ENCODE data around the gene SHF. TPM values are rescaled to one million over a fixed set of nuclear protein-coding genes. Genes with fewer than 3 reads are reported as not detected.

The SHF gene
- total RNA-seq, 2 donors from 2014 or later, result 4.7 to 12.0 TPM

- Histone ChIP-seq H3K36me3 (no peaks in the 10 kb centered on the region), H3K4me1 (peaks cover 0 to 9% of the 10 kb centered on the region in 2 donors), H3K4me3 (no peak overlapping the region), H3K27ac (peak overlapping the region; percentile 67 to 87), H3K27me3 (no peaks in the 10 kb centered on the region), H3K9me3 (peaks cover 0 to 17% of the 10 kb centered on the region in 2 donors)
- no peak for DNase-seq (ENCODE audit: low spot score)
- no peak for TF ChIP-seq CTCF (IDR thresholded peaks at IDR 0.05)
Measured at GRCh38 chr15:45230245-45230965, 42.6 kb upstream of the SHF start.

GRCh38 chr15:45228931-45229330 is 41.2 kb upstream of the SHF start:
- peak overlapping the region in 1 of 2 donors; percentile 87 for H3K27ac ChIP-seq
- H3K27me3 ChIP-seq, result no peaks in the 10 kb centered on the region
- no peak for DNase-seq (ENCODE audit: low spot score)
- no peaks in the 10 kb centered on the region for H3K36me3 ChIP-seq
- peaks cover 0 to 2% of the 10 kb centered on the region in 2 donors for H3K9me3 ChIP-seq
- no peak for TF ChIP-seq CTCF (IDR thresholded peaks at IDR 0.05)
- H3K4me3 ChIP-seq, result no peak overlapping the region
- H3K4me1 ChIP-seq, result peaks cover 0 to 9% of the 10 kb centered on the region in 2 donors

- Histone ChIP-seq H3K9me3 (no peaks in the 10 kb centered on the region), H3K27me3 (no peaks in the 10 kb centered on the region), H3K27ac (no peak overlapping the region), H3K4me3 (no peak overlapping the region), H3K4me1 (peaks cover 0 to 9% of the 10 kb centered on the region in 2 donors), H3K36me3 (no peaks in the 10 kb centered on the region)
- TF ChIP-seq CTCF (IDR thresholded peaks at IDR 0.05), result no peak
- no peak for DNase-seq (ENCODE audit: low spot score)
Measured at GRCh38 chr15:45225506-45226273, 37.9 kb upstream of the SHF start.

DNA sequence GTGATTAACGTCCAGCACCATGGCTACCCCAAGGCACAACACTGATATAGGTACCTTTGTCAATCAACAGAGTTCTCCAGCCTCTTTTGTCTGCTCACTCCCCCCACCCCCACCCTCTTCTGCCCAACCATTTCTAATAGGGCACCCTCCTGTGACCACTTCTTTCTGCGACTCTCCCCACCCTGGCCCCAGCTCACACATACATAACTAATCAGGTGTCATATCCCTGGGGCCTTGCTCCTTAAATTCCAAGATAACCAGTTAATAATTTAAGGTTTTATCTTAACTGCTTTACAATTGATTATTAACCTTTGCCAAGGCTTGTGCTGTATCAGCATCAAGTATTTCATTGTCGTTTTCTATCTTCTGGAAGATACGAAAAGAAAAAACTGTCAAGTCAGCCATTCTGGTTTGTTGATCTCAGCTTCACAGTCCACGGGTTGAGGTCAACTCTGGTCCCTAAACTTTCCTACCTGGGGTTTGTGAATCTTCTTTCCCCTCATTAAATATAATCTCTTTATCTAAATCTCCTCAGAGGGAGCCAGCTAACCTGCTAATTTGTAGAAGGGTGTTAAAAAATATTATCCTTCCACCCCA is 37.0 kb upstream of the SHF start:
- Histone ChIP-seq H3K4me3 (no peak overlapping the region), H3K27ac (no peak overlapping the region), H3K27me3 (no peaks in the 10 kb centered on the region), H3K9me3 (no peaks in the 10 kb centered on the region), H3K36me3 (no peaks in the 10 kb centered on the region), H3K4me1 (peaks cover 0 to 2% of the 10 kb centered on the region in 2 donors)
- TF ChIP-seq CTCF (IDR thresholded peaks at IDR 0.05), result no peak
- no peak for DNase-seq (ENCODE audit: low spot score)

DNA sequence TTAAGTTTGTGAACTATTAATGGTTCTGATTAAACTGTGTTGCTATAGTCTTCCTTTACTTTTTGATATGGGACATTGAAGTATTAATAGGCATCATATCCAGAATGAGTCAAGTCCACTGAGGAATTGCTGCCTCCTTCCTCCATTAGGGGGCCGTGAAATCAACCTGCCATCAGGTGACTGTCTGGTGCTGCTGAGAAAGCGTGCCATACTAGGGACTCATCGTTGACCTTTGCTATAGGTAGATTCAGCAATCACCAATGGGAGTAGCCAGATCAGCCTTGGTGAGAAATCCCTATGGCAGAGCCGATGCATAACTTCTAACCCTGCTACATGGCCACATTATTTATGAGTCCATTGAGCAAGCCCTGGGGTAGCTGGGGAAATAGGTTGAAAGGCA is 34.2 kb upstream of the SHF start:
- Histone ChIP-seq H3K9me3 (no peaks in the 10 kb centered on the region), H3K4me3 (no peak overlapping the region), H3K27me3 (no peaks in the 10 kb centered on the region), H3K36me3 (no peaks in the 10 kb centered on the region), H3K27ac (no peak overlapping the region), H3K4me1 (no peaks in the 10 kb centered on the region)
- no peak for TF ChIP-seq CTCF (IDR thresholded peaks at IDR 0.05)
- no peak for DNase-seq (ENCODE audit: low spot score)
